DMS 273 (cell line): ENCODE results near the gene TSPAN18.

Experiments used
- DNase-seq: peaks from one replicate; lab custom pipeline; 2025; ENCODE audit not compliant: unreplicated experiment; lab: John Stamatoyannopoulos, UW

TSPAN18 gene

GRCh38 chr11:44885065-44885810, 158.5 kb downstream of the TSPAN18 start:
- DNase-seq: no peak

- DNase-seq: no peak
Observed at GRCh38 chr11:44885919-44886789, 159.4 kb downstream of the TSPAN18 start.

DNA sequence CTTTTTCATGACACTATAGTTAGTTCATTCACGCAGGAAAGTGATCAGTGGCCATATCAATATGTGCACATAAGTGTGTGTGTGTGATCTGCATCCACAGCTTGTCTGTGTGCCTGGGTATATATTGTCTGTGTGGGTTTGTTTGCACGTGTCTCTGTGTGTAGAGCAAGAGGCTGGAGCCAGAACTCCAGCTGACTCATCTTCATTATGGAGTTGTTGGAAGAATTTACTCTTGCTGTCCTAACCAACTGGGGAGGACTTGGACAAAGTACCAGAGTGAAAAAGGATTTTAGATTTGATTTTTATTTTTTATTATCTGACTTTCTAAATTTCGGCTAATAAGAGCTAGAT, 160.0 kb downstream of the TSPAN18 start:
- DNase-seq: no peak

GRCh38 chr11:44887636-44888035, 160.9 kb downstream of the TSPAN18 start:
- DNase-seq: no peak

GRCh38 chr11:44889266-44889665, 162.5 kb downstream of the TSPAN18 start:
- DNase-seq: no peak

GRCh38 chr11:44892843-44893242, 166.1 kb downstream of the TSPAN18 start:
- DNase-seq: no peak

- peak; percentile 86 for DNase-seq
Observed at GRCh38 chr11:44893308-44893822, 166.6 kb downstream of the TSPAN18 start.

DNA sequence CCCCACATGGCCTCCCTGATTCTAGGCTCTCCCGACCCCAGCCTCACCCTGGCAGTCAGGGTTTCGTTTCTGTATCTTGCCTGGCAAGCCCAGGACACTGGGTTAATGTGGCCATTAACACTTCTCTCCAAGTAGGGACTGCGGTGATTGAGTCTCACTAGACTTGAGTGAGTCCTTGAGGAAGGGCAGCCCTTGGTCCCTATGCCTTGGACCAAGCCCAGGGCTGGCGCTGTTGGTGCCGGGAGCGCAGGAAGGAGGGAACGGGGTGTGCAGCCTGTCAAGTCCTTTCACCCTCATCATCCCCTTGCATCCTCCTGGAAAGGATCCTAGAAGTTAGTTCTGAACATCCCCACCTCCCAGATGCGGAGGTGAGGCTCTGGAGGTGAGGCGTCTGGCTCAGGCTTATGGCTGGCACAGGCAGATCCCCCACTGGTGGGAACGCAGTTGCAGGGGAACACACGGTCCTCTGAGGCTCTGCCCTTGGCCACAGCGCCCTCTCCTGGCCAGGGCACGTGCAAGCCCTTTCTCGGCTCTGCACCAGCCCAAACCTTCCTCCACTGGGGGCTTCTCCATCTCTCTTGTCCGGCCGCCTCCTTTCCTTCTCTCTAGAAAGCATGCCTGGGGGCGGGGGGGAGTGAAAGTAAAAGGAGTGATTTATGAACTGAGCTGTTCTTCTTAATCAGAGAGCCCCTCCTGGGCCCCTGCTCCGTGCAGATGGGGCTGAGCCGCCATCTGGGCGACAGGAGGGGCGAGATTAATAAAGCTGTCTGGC, 167.3 kb downstream of the TSPAN18 start:
- peak; percentile 94 for DNase-seq

DNA sequence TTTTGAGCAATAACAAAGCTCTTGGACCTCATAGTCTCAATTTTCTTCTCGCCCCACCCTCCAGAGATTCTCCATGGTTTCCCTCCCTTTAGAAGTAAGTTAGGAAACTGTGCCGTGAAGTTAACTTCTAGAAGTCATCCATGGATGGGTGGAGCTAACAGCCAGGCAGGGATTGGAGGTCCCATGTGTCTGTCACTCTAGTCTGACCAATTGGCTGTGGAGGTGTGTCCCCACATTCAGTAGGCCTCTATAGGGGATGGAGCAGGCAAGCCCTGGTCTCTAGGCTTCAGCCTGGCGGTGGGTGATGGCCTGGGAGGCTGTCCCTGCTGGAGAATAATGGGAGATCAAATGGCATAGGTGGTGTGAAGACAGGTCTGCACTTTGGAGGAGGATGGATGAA, 173.2 kb downstream of the TSPAN18 start:
- DNase-seq: peak; percentile 57

GRCh38 chr11:44901120-44901633, 174.4 kb downstream of the TSPAN18 start:
- no peak for DNase-seq

GRCh38 chr11:44901786-44902185, 175.0 kb downstream of the TSPAN18 start:
- no peak for DNase-seq

- DNase-seq: no peak
Observed at GRCh38 chr11:44903035-44903434, 176.3 kb downstream of the TSPAN18 start.

- no peak for DNase-seq
Observed at GRCh38 chr11:44903518-44903917, 176.8 kb downstream of the TSPAN18 start.

DNA sequence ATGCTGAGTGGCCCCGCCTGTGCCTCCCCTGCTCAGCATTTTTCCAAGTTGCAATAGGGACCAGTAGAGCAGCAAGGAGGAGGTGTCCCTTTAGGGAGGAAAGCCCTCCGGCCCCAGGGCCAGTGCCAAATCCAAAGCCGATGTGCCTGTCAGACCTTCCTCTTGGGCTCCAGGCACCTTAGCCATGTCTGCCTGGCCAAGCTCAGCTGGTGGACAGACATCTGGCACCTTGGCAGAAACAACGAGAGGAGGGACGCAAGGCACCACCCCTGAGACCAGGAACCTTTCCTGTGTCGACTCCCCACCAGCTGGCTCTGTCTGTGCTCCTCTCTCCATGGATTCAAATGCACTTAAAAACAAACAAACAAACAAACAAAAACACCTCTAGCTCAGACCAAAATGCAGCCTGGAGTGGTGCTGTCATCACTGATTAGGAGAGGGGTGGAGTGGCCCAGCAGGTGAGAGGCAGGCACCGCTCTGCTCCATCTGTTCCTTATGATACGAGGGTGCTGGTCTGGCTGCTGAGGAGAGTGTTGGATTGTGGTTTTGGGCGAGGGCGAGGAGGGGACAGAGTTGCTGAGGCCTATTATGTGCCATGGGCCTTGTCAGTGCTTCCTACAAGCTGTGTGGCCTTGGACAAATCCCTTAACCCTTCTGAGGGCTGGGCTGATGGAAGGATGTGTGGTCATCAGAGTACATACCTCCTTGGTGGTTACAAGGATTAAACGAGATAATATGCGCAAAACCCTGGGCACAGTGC, 177.7 kb downstream of the TSPAN18 start:
- peak; percentile 28 for DNase-seq

- peak; percentile 30 for DNase-seq
Observed at GRCh38 chr11:44905131-44905866, 178.5 kb downstream of the TSPAN18 start.

DNA sequence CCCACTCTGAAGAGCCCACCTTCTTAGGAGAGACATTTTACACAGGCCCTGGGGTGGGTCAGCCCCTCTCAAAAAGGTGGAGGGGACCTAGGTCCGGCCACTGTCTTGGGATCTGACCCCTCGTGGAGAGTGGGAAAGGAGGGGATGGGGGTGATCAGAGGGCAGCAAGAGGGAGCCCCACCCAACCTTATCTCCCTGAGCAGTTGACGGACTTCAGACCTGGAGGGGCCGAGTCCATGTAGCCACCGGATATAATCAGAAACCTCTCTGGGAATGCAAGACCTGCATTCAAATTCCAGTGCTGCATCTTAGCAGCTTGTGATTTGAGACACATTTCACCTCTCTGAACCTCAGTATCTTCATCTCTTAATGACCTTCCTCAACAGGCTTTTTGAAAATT, 179.9 kb downstream of the TSPAN18 start:
- DNase-seq: no peak

DNA sequence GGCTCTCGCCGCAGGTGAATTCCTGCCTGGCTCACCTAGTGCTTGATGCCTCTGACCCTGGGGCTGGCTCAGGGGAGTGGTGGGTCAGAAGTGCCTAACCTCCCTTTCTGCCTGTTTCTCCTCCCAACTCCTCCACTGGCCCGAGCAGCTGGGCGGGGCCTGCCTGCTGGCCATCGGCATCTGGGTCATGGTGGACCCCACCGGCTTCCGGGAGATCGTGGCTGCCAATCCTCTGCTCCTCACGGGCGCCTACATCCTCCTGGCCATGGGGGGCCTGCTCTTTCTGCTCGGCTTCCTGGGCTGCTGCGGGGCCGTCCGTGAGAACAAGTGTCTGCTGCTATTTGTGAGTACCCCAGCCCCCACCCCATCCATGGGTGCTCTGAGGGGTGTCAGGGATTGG, 182.8 kb downstream of the TSPAN18 start:
- DNase-seq: no peak

DNA sequence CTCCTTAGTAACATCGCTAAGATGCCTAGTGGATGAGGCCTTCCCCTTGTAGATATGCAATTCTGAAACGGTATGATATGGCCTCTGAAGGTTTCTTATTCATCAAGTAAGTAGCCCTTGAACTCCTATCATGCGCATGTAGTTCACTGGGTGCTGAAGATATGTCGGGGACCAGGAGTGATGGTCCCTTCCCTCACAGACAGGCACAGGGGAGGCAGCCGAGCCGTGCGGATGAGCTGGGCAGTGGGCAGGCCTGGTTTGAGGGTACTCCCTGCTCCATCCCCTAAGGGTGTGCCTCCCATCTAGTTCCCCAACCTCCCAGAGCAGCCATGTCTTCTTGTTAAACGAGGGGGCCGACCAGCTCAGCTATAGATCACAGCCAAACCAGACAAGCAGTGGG, 183.8 kb downstream of the TSPAN18 start:
- no peak for DNase-seq

DNA sequence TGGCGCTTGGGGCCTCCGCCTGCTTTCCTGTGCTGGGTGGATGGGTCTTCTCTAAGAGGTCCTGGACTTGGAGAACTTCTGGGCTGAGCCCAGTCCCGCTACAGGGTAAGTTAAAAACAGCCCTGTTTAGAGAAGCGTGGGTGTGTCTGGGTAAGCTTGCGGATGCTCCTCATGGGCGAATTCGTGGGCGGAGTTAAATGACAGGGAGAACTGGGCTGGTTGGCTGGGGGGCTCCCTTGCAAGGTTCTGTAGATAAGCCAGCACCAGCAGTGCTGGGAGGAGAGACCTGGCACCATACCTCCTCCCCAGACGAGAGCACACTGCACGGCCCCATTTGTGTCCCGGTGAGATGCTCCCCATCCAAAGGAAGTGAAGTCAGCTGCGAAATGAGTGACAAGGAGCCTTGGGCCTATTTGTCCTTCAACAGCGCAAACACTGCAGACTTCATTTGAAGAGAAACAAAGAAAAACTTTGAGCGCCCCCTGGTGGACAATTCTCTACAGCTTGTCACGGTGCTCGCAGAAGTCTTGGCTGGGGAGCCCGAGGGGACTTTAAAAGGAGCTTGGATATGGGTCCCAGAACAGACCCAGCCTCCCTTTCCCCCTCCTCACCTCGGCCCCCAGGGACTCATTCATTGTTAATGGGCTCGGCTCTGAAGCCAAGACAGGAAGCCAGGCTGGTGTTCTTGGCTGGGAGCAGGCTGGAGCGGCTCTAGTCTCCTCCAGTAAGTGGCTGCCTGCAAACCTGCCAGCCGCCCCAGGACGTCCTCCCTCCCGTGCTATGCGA, 184.5 kb downstream of the TSPAN18 start:
- peak; percentile 93 for DNase-seq
